HG02642 (cell line): Measurements from ENCODE around the gene ARG1.
"Not testable (repeated sequence)": the region's sequence is repeated elsewhere in the genome, so short reads cannot be mapped to it uniquely, and the experiment has no call there.

Experiments used
- ATAC-seq: cut with Tn5 transposase; IDR thresholded peaks from one replicate; pipeline ENCODE4 v1.9.1; 2021; ENCODE audit warnings: mild to moderate bottlenecking; ENCODE audit not compliant: unreplicated experiment, poor library complexity

Gene ARG1

GRCh38 chr6:131572686-131573415, at the start of gene ARG1:
Gene ARG1, plus strand, starts transcription at chr6:131573226. Its CDS starts 57 bp downstream, at chr6:131573283.
- ATAC-seq, result no peak

GRCh38 chr6:131523988-131524673, 48.9 kb upstream of the ARG1 start:
- ATAC-seq, result no peak

GRCh38 chr6:131524695-131525336, 48.2 kb upstream of the ARG1 start:
- no peak for ATAC-seq

GRCh38 chr6:131530936-131531335, 42.1 kb upstream of the ARG1 start:
- ATAC-seq, result not testable (repeated sequence)

- ATAC-seq, result not testable (repeated sequence)
These were observed 41.3 kb upstream of the ARG1 start for GRCh38 chr6:131531681-131532080.

- peak; percentile 90 for ATAC-seq
These were observed 40.4 kb upstream of the ARG1 start for GRCh38 chr6:131532580-131533039.

- not testable (repeated sequence) for ATAC-seq
These were observed 34.4 kb upstream of the ARG1 start for GRCh38 chr6:131538615-131539014.

GRCh38 chr6:131545317-131545716, 27.7 kb upstream of the ARG1 start:
- ATAC-seq, result no peak

GRCh38 chr6:131547488-131547887, 25.5 kb upstream of the ARG1 start:
- no peak for ATAC-seq

- ATAC-seq, result no peak
These were observed 24.6 kb upstream of the ARG1 start for GRCh38 chr6:131548441-131548840.

GRCh38 chr6:131549811-131550210, 23.2 kb upstream of the ARG1 start:
- ATAC-seq, result no peak

GRCh38 chr6:131551902-131552301, 21.1 kb upstream of the ARG1 start:
- ATAC-seq, result no peak

GRCh38 chr6:131552572-131552971, 20.5 kb upstream of the ARG1 start:
- no peak for ATAC-seq

GRCh38 chr6:131555992-131556391, 17.0 kb upstream of the ARG1 start:
- no peak for ATAC-seq

- no peak for ATAC-seq
These were observed 14.1 kb upstream of the ARG1 start for GRCh38 chr6:131558922-131559321.

GRCh38 chr6:131561925-131562707, 10.9 kb upstream of the ARG1 start:
- no peak for ATAC-seq

GRCh38 chr6:131565056-131565455, 8.0 kb upstream of the ARG1 start:
- ATAC-seq, result no peak

- no peak for ATAC-seq
These were observed 4.3 kb upstream of the ARG1 start for GRCh38 chr6:131568726-131569125.

GRCh38 chr6:131574133-131574532, 1.1 kb downstream of the ARG1 start:
- ATAC-seq, result no peak

- no peak for ATAC-seq
These were observed 1.7 kb downstream of the ARG1 start for GRCh38 chr6:131574686-131575085.
